Panc1 (cell line): Measurements from ENCODE around the gene FGF11. TPM values are rescaled to one million over a fixed set of nuclear protein-coding genes. Genes with fewer than 3 reads are reported as not detected.

ENCODE experiments used
- ATAC-seq: fragments of 200-7000 bp; cut with Tn5 transposase; 2 replicates; pipeline ENCODE4 v1.9.1; 2020; ENCODE audit warnings: mild to moderate bottlenecking, moderate library complexity
- BruUV-seq: library from RNA; stranded (reverse); fragments of 400-500 nt; replicated peaks from 2 replicates; lab custom pipeline; 2021; lab: Mats Ljungman, UMichigan
- CTCF ChIA-PET: fragments of 300-600 bp; sonication (Branson Sonifier 250); formaldehyde crosslinking; loops from one replicate; lab custom pipeline; 2022; ENCODE audit warnings: antibody characterized with exemption; lab: Charles Lee
- POLR2A ChIA-PET: fragments of 300-600 bp; sonication (Branson Sonifier 250); formaldehyde crosslinking; loops from one replicate; lab custom pipeline; 2022; ENCODE audit warnings: antibody characterized with exemption; lab: Charles Lee
- DNase-seq: peaks from one replicate; pipeline ENCODE4 v3.0.0-alpha.2; 2010; ENCODE audit warnings: low read depth, low spot score
- H3K27ac ChIP-seq: 2 replicates; pipeline ENCODE4 v1.5.1; 2011; ENCODE audit warnings: mild to moderate bottlenecking, low read length, inconsistent platforms
- H3K27me3 ChIP-seq: fragments of 200-500 bp; sonication (Bioruptor generic); 2 replicates; pipeline ENCODE4 v1.6.0; 2014; ENCODE audit warnings: low read length, inconsistent platforms; ENCODE audit not compliant: control insufficient read depth, insufficient read depth
- H3K36me3 ChIP-seq: fragments of 200-500 bp; sonication (Bioruptor generic); 2 replicates; pipeline ENCODE4 v1.5.1; 2014; ENCODE audit warnings: inconsistent platforms, mild to moderate bottlenecking, low read length, moderate library complexity; ENCODE audit not compliant: control insufficient read depth, insufficient read depth
- H3K4me1 ChIP-seq: 2 replicates; pipeline ENCODE4 v1.5.1; 2011; ENCODE audit warnings: inconsistent platforms, mild to moderate bottlenecking, low read length, moderate library complexity; ENCODE audit not compliant: control insufficient read depth, insufficient read depth
- H3K4me3 ChIP-seq, 2 experiments: 2 replicates each; pipeline ENCODE4 v1.5.1; 2011 to 2012; ENCODE audit warnings: low read depth in 2 of 2, low read length in 2 of 2, mild to moderate bottlenecking in 2 of 2, inconsistent platforms in 1 of 2, moderate library complexity in 1 of 2
- H3K9me3 ChIP-seq: fragments of 200-500 bp; sonication (Bioruptor generic); 2 replicates; pipeline ENCODE4 v1.5.1; 2014; ENCODE audit warnings: low read depth, mild to moderate bottlenecking, inconsistent platforms, low read length, moderate library complexity; ENCODE audit not compliant: control insufficient read depth, insufficient read depth
- POLR2AphosphoS5 ChIP-seq: IDR thresholded peaks from 2 replicates; pipeline ENCODE4 v1.6.1; 2012; ENCODE audit warnings: mild to moderate bottlenecking, low read depth, low read length, moderate library complexity
- SIN3A ChIP-seq: IDR thresholded peaks from 2 replicates; pipeline ENCODE4 v1.6.1; 2012; ENCODE audit warnings: low read depth, mild to moderate bottlenecking, low read length, moderate library complexity, borderline replicate concordance; ENCODE audit not compliant: insufficient read depth
- TCF7L2 ChIP-seq: IDR thresholded peaks from 2 replicates; pipeline ENCODE4 v1.6.1; 2011; ENCODE audit warnings: mild to moderate bottlenecking, low read depth, low read length, inconsistent platforms
- in situ Hi-C: cut with HindIII; loops from 2 replicates; pipeline ENCODE4 v1.10.0; 2016; ENCODE audit warnings: low sequenced_read_pairs, low pct_unique_long_range_greater_than_20kb
- intact Hi-C: fragments of 100-400 bp; cut with micrococcal nuclease; formaldehyde crosslinking; loops from one replicate; pipeline ENCODE4 v1.10.0; 2022; ENCODE audit not compliant: unreplicated experiment
- total RNA-seq: library from RNA; stranded (reverse); gene quantifications from one replicate; pipeline ENCODE4 v1.2.1, GENCODE V29; 2021; ENCODE audit not compliant: unreplicated experiment
- TF ChIP-seq, protein P1 (sequence below): fragments of 450-650 bp; IDR thresholded peaks from 2 replicates; pipeline ENCODE4 v1.5.1; 2017; ENCODE audit warnings: mild to moderate bottlenecking
- TF ChIP-seq, protein P2 (sequence below), 2 experiments: IDR thresholded peaks; 2 replicates each; pipeline ENCODE4 v1.6.1; 2011 to 2012; ENCODE audit warnings: low read depth in 2 of 2, control low read depth in 1 of 2, low read length in 1 of 2, mild to moderate bottlenecking in 1 of 2, moderate library complexity in 1 of 2; ENCODE audit not compliant: insufficient read depth in 1 of 2

Gene FGF11
- total RNA-seq, 1 experiment from 2014 or later = 4.4 TPM

DNA sequence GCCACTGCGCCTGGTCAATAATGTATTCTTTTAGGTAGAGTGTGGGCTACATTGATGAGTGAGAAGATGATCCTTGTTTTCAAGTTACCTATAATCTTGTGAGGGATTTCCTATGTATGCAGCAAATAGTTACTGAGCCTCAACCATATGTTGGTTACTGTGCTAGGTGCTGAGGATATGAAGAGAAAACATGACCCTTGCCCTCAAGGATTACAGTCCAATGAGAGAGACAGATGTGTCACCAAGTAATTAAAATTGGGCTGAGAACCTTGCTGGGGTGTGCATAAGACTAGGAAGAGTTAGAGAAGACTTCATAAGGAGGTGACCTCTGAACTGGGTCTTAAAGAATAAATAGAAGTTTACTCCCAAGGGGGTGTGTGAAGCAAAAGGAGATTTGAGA, 52.3 kb downstream of the FGF11 start:
- no peak overlapping the region for H3K4me3 ChIP-seq
- no TSS peak for BruUV-seq
- in situ Hi-C loops = no loop called here
- intact Hi-C loops = no loop called here
- peaks cover 21% of the 10 kb centered on the region; the same call in 1 of the 2 replicates for H3K4me1 ChIP-seq
- TF ChIP-seq, protein P1, sequence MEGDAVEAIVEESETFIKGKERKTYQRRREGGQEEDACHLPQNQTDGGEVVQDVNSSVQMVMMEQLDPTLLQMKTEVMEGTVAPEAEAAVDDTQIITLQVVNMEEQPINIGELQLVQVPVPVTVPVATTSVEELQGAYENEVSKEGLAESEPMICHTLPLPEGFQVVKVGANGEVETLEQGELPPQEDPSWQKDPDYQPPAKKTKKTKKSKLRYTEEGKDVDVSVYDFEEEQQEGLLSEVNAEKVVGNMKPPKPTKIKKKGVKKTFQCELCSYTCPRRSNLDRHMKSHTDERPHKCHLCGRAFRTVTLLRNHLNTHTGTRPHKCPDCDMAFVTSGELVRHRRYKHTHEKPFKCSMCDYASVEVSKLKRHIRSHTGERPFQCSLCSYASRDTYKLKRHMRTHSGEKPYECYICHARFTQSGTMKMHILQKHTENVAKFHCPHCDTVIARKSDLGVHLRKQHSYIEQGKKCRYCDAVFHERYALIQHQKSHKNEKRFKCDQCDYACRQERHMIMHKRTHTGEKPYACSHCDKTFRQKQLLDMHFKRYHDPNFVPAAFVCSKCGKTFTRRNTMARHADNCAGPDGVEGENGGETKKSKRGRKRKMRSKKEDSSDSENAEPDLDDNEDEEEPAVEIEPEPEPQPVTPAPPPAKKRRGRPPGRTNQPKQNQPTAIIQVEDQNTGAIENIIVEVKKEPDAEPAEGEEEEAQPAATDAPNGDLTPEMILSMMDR = no peak
- TF ChIP-seq POLR2AphosphoS5 (no peak), SIN3A (no peak), TCF7L2 (no peak)
- TF ChIP-seq, protein P2, sequence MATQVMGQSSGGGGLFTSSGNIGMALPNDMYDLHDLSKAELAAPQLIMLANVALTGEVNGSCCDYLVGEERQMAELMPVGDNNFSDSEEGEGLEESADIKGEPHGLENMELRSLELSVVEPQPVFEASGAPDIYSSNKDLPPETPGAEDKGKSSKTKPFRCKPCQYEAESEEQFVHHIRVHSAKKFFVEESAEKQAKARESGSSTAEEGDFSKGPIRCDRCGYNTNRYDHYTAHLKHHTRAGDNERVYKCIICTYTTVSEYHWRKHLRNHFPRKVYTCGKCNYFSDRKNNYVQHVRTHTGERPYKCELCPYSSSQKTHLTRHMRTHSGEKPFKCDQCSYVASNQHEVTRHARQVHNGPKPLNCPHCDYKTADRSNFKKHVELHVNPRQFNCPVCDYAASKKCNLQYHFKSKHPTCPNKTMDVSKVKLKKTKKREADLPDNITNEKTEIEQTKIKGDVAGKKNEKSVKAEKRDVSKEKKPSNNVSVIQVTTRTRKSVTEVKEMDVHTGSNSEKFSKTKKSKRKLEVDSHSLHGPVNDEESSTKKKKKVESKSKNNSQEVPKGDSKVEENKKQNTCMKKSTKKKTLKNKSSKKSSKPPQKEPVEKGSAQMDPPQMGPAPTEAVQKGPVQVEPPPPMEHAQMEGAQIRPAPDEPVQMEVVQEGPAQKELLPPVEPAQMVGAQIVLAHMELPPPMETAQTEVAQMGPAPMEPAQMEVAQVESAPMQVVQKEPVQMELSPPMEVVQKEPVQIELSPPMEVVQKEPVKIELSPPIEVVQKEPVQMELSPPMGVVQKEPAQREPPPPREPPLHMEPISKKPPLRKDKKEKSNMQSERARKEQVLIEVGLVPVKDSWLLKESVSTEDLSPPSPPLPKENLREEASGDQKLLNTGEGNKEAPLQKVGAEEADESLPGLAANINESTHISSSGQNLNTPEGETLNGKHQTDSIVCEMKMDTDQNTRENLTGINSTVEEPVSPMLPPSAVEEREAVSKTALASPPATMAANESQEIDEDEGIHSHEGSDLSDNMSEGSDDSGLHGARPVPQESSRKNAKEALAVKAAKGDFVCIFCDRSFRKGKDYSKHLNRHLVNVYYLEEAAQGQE (IDR thresholded peaks at IDR 0.05; ENCODE audit: insufficient read depth in 1 of 2, low read depth in 2 of 2, low read length in 1 of 2) = no peak
- DNase-seq = no peak
- POLR2A ChIA-PET = no interaction called here
- no peak overlapping the region for H3K27ac ChIP-seq
- no peaks in the 10 kb centered on the region for H3K27me3 ChIP-seq
- ATAC-seq = no peak
- H3K9me3 ChIP-seq = no peaks in the 10 kb centered on the region
- CTCF ChIA-PET = no interaction called here
- no peaks in the 10 kb centered on the region for H3K36me3 ChIP-seq

DNA sequence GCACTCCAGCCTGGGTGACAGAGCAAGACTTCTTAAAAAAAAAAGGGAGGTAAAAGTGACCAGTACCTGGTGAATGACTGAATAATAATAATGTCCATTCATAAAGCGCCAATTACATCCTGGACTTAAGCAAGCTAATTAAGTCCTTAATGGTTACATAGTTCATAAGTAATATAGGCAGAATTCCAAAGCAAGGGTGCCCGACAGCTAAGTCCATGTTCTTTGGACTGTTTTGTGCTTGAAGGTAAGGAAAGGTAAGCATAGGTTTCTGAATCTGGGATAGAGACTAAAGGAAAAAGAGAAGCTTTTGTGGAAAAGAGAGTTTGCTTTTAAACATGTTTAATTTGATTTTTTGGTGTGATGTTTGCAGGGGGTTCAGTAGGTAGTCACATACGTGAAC, 54.6 kb downstream of the FGF11 start:
- Histone ChIP-seq H3K4me1 (peaks cover 6% of the 10 kb centered on the region; the same call in 1 of the 2 replicates), H3K4me3 (no peak overlapping the region), H3K36me3 (peaks cover 11% of the 10 kb centered on the region), H3K27ac (no peak overlapping the region), H3K27me3 (no peaks in the 10 kb centered on the region), H3K9me3 (no peaks in the 10 kb centered on the region)
- DNase-seq = no peak
- intact Hi-C loops (no loop called here), in situ Hi-C loops (no loop called here)
- TF ChIP-seq SIN3A (no peak), TCF7L2 (no peak), POLR2AphosphoS5 (no peak)
- TF ChIP-seq, protein P2 (IDR thresholded peaks at IDR 0.05; ENCODE audit: insufficient read depth in 1 of 2, low read depth in 2 of 2, low read length in 1 of 2) = no peak
- POLR2A ChIA-PET = no interaction called here
- CTCF ChIA-PET = no interaction called here
- no TSS peak for BruUV-seq
- ATAC-seq = no peak

Other genes with a start within 250 kb of the FGF11 start
- gene DLG4, start 219.7 kb upstream of the FGF11 start, total RNA-seq = 32.4 TPM
- gene ACADVL, start 219.6 kb upstream of the FGF11 start, total RNA-seq = 305 TPM
- 84.2 TPM for gene DVL2, start 205.0 kb upstream of the FGF11 start, total RNA-seq
- 69.3 TPM for gene PHF23, start 200.1 kb upstream of the FGF11 start, total RNA-seq
- 289 TPM for gene GABARAP, start 197.1 kb upstream of the FGF11 start, total RNA-seq
- 132 TPM for gene CTDNEP1, start 187.8 kb upstream of the FGF11 start, total RNA-seq
- gene ELP5, start 187.3 kb upstream of the FGF11 start, total RNA-seq = 89.5 TPM
- gene CLDN7, start 177.0 kb upstream of the FGF11 start, total RNA-seq = 43.1 TPM
- gene SLC2A4, start 157.8 kb upstream of the FGF11 start, total RNA-seq = 0.31 TPM
- 54.9 TPM for gene YBX2, start 144.9 kb upstream of the FGF11 start, total RNA-seq
- gene EIF5A, start 131.9 kb upstream of the FGF11 start, total RNA-seq = 728 TPM
- gene GPS2, start 124.2 kb upstream of the FGF11 start, total RNA-seq = 96.6 TPM
- 58.9 TPM for gene NEURL4, start 110.2 kb upstream of the FGF11 start, total RNA-seq
- 2.7 TPM for gene ACAP1, start 103.0 kb upstream of the FGF11 start, total RNA-seq
- 11.0 TPM for gene KCTD11, start 87.3 kb upstream of the FGF11 start, total RNA-seq
- not detected for gene TMEM95, start 84.4 kb upstream of the FGF11 start, total RNA-seq
- gene TNK1, start 58.4 kb upstream of the FGF11 start, total RNA-seq = 6.2 TPM
- 32.0 TPM for gene PLSCR3, start 45.0 kb upstream of the FGF11 start, total RNA-seq
- 35.8 TPM for gene TMEM256, start 35.4 kb upstream of the FGF11 start, total RNA-seq
- gene NLGN2, start 31.7 kb upstream of the FGF11 start, total RNA-seq = 33.6 TPM
- not detected for gene SPEM1, start 19.2 kb upstream of the FGF11 start, total RNA-seq
- not detected for gene SPEM2, start 13.9 kb upstream of the FGF11 start, total RNA-seq
- not detected for gene SPEM3, start 10.7 kb upstream of the FGF11 start, total RNA-seq
- gene TMEM102, start 4.1 kb upstream of the FGF11 start, total RNA-seq = 8.5 TPM
- 14.3 TPM for gene CHRNB1, start 5.5 kb downstream of the FGF11 start, total RNA-seq
- 24.9 TPM for gene ZBTB4, start 40.1 kb downstream of the FGF11 start, total RNA-seq
- gene SLC35G6, start 41.9 kb downstream of the FGF11 start, total RNA-seq = not detected
- 181 TPM for gene POLR2A, start 44.9 kb downstream of the FGF11 start, total RNA-seq
- gene TNFSF12, start 109.5 kb downstream of the FGF11 start, total RNA-seq = 12.6 TPM
- gene TNFSF13, start 119.2 kb downstream of the FGF11 start, total RNA-seq = 2.3 TPM
- 63.7 TPM for gene SENP3, start 122.4 kb downstream of the FGF11 start, total RNA-seq
- gene CD68, start 140.1 kb downstream of the FGF11 start, total RNA-seq = 51.6 TPM
- 47.1 TPM for gene MPDU1, start 144.3 kb downstream of the FGF11 start, total RNA-seq
- gene SOX15, start 150.6 kb downstream of the FGF11 start, total RNA-seq = 0.33 TPM
- gene FXR2, start 175.4 kb downstream of the FGF11 start, total RNA-seq = 39.7 TPM
- 74.8 TPM for gene SAT2, start 188.3 kb downstream of the FGF11 start, total RNA-seq
- 1.2 TPM for gene SHBG, start 190.6 kb downstream of the FGF11 start, total RNA-seq
- 0.08 TPM for gene ATP1B2, start 211.4 kb downstream of the FGF11 start, total RNA-seq
- 129 TPM for gene TP53, start 248.0 kb downstream of the FGF11 start, total RNA-seq
- 27.0 TPM for gene WRAP53, start 249.0 kb downstream of the FGF11 start, total RNA-seq